K562 (cell line): ENCODE results near the gene PPP1R9B. TPM values are rescaled to one million over a fixed set of nuclear protein-coding genes. Genes with fewer than 3 reads are reported as not detected.

ENCODE experiments used
- ATAC-seq: fragments of 200-7000 bp; cut with Tn5 transposase; 3 replicates; pipeline ENCODE4 v1.9.1; 2020; ENCODE audit warnings: moderate library complexity
- BruUV-seq: library from RNA; stranded (reverse); fragments of 400-500 nt; replicated peaks from 2 replicates; lab custom pipeline; 2021; lab: Mats Ljungman, UMichigan
- CTCF ChIA-PET: fragments of 300-600 bp; formaldehyde crosslinking; extraction: SDS; loops from one replicate; lab custom pipeline; 2021; ENCODE audit warnings: low intra/inter-chr PET ratio; lab: Yijun Ruan, JAX
- POLR2A ChIA-PET: fragments of 300-600, 350-650 bp; sonication (Branson Sonifier 250); formaldehyde crosslinking; extraction: SDS; loops from one replicate; lab custom pipeline; 2021; ENCODE audit warnings: antibody characterized with exemption, inconsistent platforms; lab: Yijun Ruan, JAX
- DNase-seq, 4 experiments: peaks; one replicate each; pipeline versions ENCODE4 v3.0.0 to v3.0.0-alpha.2; 2011 to 2018; ENCODE audit warnings: low spot score in 3 of 4, mixed read lengths in 3 of 4; ENCODE audit errors: extremely low read depth in 1 of 4
- FAIRE-seq: peaks from 2 replicates; lab custom pipeline; 2011; peaks lifted over from hg19 to GRCh38; lab: Jason Lieb, UNC
- H2AFZ ChIP-seq: 2 replicates; pipeline ENCODE4 v1.6.0; 2011; ENCODE audit warnings: low read depth, low read length, control low read depth, inconsistent platforms
- H3K27ac ChIP-seq: fragments of 200-600 bp; 3 replicates; pipeline ENCODE4 v1.8.0; 2011; ENCODE audit warnings: low read depth, mild to moderate bottlenecking, control low read depth, inconsistent platforms, low read length, moderate library complexity, mixed read lengths; ENCODE audit errors: extremely low read depth
- H3K27me3 ChIP-seq, 2 experiments: fragments of 300-600 bp in 1 of 2; 2 replicates in 1 of 2; 3 replicates in 1 of 2; pipeline versions ENCODE4 v1.6.0 to v1.8.0; 2011; ENCODE audit warnings: inconsistent platforms in 2 of 2, low read length in 2 of 2, mild to moderate bottlenecking in 1 of 2, mixed read lengths in 1 of 2, moderate library complexity in 1 of 2; ENCODE audit not compliant: control insufficient read depth in 2 of 2, insufficient read depth in 2 of 2
- H3K36me3 ChIP-seq: fragments of 300-600 bp; 3 replicates; pipeline ENCODE4 v1.8.0; 2011; ENCODE audit warnings: mild to moderate bottlenecking, low read length, inconsistent platforms; ENCODE audit not compliant: control insufficient read depth, insufficient read depth
- H3K4me1 ChIP-seq, 2 experiments: fragments of 200-600 bp in 1 of 2; replicated peaks in 1 of 2; 2 replicates in 1 of 2; 3 replicates in 1 of 2; pipeline versions ENCODE4 v1.5.1 to v1.8.0; 2011; ENCODE audit warnings: inconsistent platforms in 2 of 2, low read length in 2 of 2, mild to moderate bottlenecking in 1 of 2, mixed read lengths in 1 of 2, moderate library complexity in 1 of 2; ENCODE audit not compliant: control insufficient read depth in 2 of 2, insufficient read depth in 2 of 2
- H3K4me2 ChIP-seq: 2 replicates; pipeline ENCODE4 v1.6.1; 2011; ENCODE audit warnings: low read length, control low read depth, inconsistent platforms, mixed read lengths; ENCODE audit not compliant: insufficient read depth
- H3K4me3 ChIP-seq: fragments of 200-600 bp; sonication (generic), shearing (Covaris generic); 2 replicates; pipeline ENCODE4 v1.5.1; 2016; ENCODE audit warnings: control low read depth, inconsistent platforms
- H3K79me2 ChIP-seq: fragments of 200-600 bp; 3 replicates; pipeline ENCODE4 v1.8.0; 2011; ENCODE audit warnings: low read length, inconsistent platforms; ENCODE audit not compliant: control insufficient read depth, insufficient read depth
- H3K9ac ChIP-seq, 2 experiments: 2 replicates each; pipeline versions ENCODE4 v1.6.0 to v1.6.1; 2011; ENCODE audit warnings: low read depth in 2 of 2, low read length in 2 of 2, control low read depth in 1 of 2, inconsistent platforms in 1 of 2, mild to moderate bottlenecking in 1 of 2, mixed read lengths in 1 of 2; ENCODE audit not compliant: insufficient read depth in 1 of 2
- H3K9me1 ChIP-seq: one replicate; pipeline ENCODE4 v1.6.0; 2011; ENCODE audit warnings: inconsistent platforms, mild to moderate bottlenecking, low read length, moderate library complexity; ENCODE audit not compliant: control insufficient read depth, insufficient read depth
- H3K9me3 ChIP-seq: replicated peaks from 2 replicates; pipeline ENCODE4 v1.5.1; 2011; ENCODE audit warnings: low read depth, low read length, inconsistent platforms; ENCODE audit not compliant: control insufficient read depth, insufficient read depth
- H4K20me1 ChIP-seq: replicated peaks from 2 replicates; pipeline ENCODE4 v1.6.1; 2011; ENCODE audit warnings: low read length, inconsistent platforms, mixed read lengths; ENCODE audit not compliant: control insufficient read depth, insufficient read depth
- BCL6 ChIP-seq: fragments of 250-450 bp; sonication (Bioruptor Pico); IDR thresholded peaks from 2 replicates; pipeline ENCODE4 v1.4.0; 2020
- E2F6 ChIP-seq, 2 experiments: IDR thresholded peaks; 2 replicates each; pipeline ENCODE4 v1.6.1; 2011; ENCODE audit warnings: borderline replicate concordance in 1 of 2, control low read depth in 1 of 2, low read depth in 1 of 2, low read length in 1 of 2, mild to moderate bottlenecking in 1 of 2, mixed read lengths in 1 of 2, moderate library complexity in 1 of 2; ENCODE audit not compliant: insufficient read depth in 1 of 2, insufficient read length in 1 of 2, poor library complexity in 1 of 2, severe bottlenecking in 1 of 2; ENCODE audit errors: extremely low read depth in 1 of 2
- MAZ ChIP-seq, 2 experiments: fragments of 450-650 bp in 1 of 2; sonication (generic) in 1 of 2; formaldehyde crosslinking; IDR thresholded peaks in 1 of 2; conservative IDR thresholded peaks in 1 of 2; 2 replicates each; pipeline versions ENCODE4 v1.4.0 to v1.5.0; 2020; ENCODE audit warnings: mild to moderate bottlenecking in 1 of 2, missing genetic modification reagents in 1 of 2
- RFX5 ChIP-seq: IDR thresholded peaks from 2 replicates; pipeline ENCODE4 v1.6.1; 2011; ENCODE audit warnings: low read depth, mild to moderate bottlenecking, improper control_type of control experiment, low read length
- SNIP1 ChIP-seq: fragments of 450-650 bp; IDR thresholded peaks from 2 replicates; pipeline ENCODE4 v1.7.1; 2017; ENCODE audit warnings: low read depth, mild to moderate bottlenecking
- SRF ChIP-seq, 2 experiments: fragments of 250-450, 450-650 bp in 1 of 2; sonication (Bioruptor Pico) in 1 of 2; sonication (generic) in 1 of 2; formaldehyde crosslinking; IDR thresholded peaks; 2 replicates each; pipeline versions ENCODE4 v1.5.0 to v1.5.1; 2020 to 2022; ENCODE audit warnings: mild to moderate bottlenecking in 1 of 2, missing genetic modification reagents in 1 of 2
- ZFPM2 ChIP-seq: fragments of 250-450 bp; sonication (Bioruptor Pico); IDR thresholded peaks from 2 replicates; pipeline ENCODE4 v1.5.1; 2022; ENCODE audit warnings: mild to moderate bottlenecking
- WGBS: fragments of 100-300 bp; shearing (Covaris generic); methylation state at CpG from one replicate; pipeline ENCODE4 v1.1.6; 2016; ENCODE audit warnings: low coverage, mixed read lengths; ENCODE audit not compliant: insufficient coverage; ENCODE audit errors: missing lambda C conversion rate; 5-methylcytosine and 5-hydroxymethylcytosine counted together
- in situ Hi-C: fragments of 300-500 bp; cut with MboI; formaldehyde crosslinking; loops from 4 replicates; pipeline ENCODE4 v1.15.0; 2018; ENCODE audit warnings: inconsistent platforms, mixed read lengths
- intact Hi-C: fragments of 100-400 bp; cut with micrococcal nuclease; formaldehyde crosslinking; loops from 2 replicates; pipeline ENCODE4 v1.14.2; 2022
- polyA plus RNA-seq, 8 experiments: library from polyadenylated mRNA; depleted of rRNA in 4 of 8; stranded (reverse) in 5 of 8; unstranded in 3 of 8; fragments of >200 nt; fragmentation: Nextera tagmentation in 2 of 8; fragmentation: Illumina TruSeq in 1 of 8; extraction: Ambion mirVana in 2 of 8; extraction: Trizol in 1 of 8; gene quantifications; 2 replicates each; pipeline versions ENCODE4 v1.2.1 to v1.2.3, GENCODE V29; 2011 to 2014; ENCODE audit warnings: inconsistent platforms in 1 of 8, missing spikeins in 1 of 8
- total RNA-seq, 7 experiments: library from RNA; depleted of rRNA in 6 of 7; stranded (reverse); fragments of >200 nt in 6 of 7; fragmentation: Illumina TruSeq in 2 of 7; extraction: Trizol in 2 of 7; gene quantifications; 2 replicates each; pipeline versions ENCODE4 v1.2.1 to v1.2.3, GENCODE V29; 2011 to 2021; ENCODE audit warnings: low replicate concordance in 1 of 7

The PPP1R9B gene
- total and polyA plus RNA-seq, 9 of the 15 experiments (the other 6 are each of a cell fraction or from before 2014, with no cell fraction given): 0.10 to 63.5 (median 24.7) TPM

- TF ChIP-seq ZFPM2 (no peak), E2F6 (IDR thresholded peaks at IDR 0.05; ENCODE audit: borderline replicate concordance in 1 of 2, extremely low read depth in 1 of 2, insufficient read depth in 1 of 2, insufficient read length in 1 of 2, low read depth in 1 of 2, low read length in 1 of 2, poor library complexity in 1 of 2, severe bottlenecking in 1 of 2) (no peak), SRF (CRISPR knock-in tag; IDR thresholded peaks at IDR 0.05) (no peak)
Measured at GRCh38 chr17:50188921-50189549, 38.6 kb upstream of the PPP1R9B start (continued).

GRCh38 chr17:50188531-50188920 lies 38.0 kb upstream of the PPP1R9B start:
- H3K9me3 ChIP-seq: no peaks in the 10 kb centered on the region
- no peaks in the 10 kb centered on the region for H3K79me2 ChIP-seq
- BruUV-seq: no TSS peak
- no peaks in the 10 kb centered on the region for H3K9me1 ChIP-seq
- H3K4me1 ChIP-seq: peaks cover 4 to 13% of the 10 kb centered on the region in 2 experiments; a peak in 4 of 5 replicates
- ATAC-seq (no peak), DNase-seq (no peak), FAIRE-seq (no peak)
- intact Hi-C loops (no loop called here), in situ Hi-C loops (no loop called here)
- H3K4me2 ChIP-seq: no peak overlapping the region
- no peak overlapping the region for H3K27ac ChIP-seq
- no peaks in the 10 kb centered on the region for H3K36me3 ChIP-seq
- no peak overlapping the region for H2AFZ ChIP-seq
- H4K20me1 ChIP-seq: no peaks in the 10 kb centered on the region; the same call in 1 of the 2 replicates
- ChIA-PET POLR2A (interaction anchor here (0.7 kb wide), 2 partner anchors 100 to 150 kb away, joined by 4 read pairs; no protein-coding TSS in a partner anchor), CTCF (interaction anchor here (0.6 kb wide), 1 partner anchor 82 kb away, joined by 3 read pairs; no protein-coding TSS in a partner anchor)
- H3K4me3 ChIP-seq: no peak overlapping the region
- 0 out of 4 replicates have a peak overlapping the region, but pooled peaks of 1 of the 2 experiments have one; percentile 30 for H3K9ac ChIP-seq
- 1% methylated on average over 13 of the region's 13 CpGs for WGBS
- H3K27me3 ChIP-seq: peaks cover 58 to 87% of the 10 kb centered on the region in 2 experiments
- TF ChIP-seq RFX5: no peak
- TF ChIP-seq BCL6: no peak
- no peak for TF ChIP-seq MAZ (CRISPR knock-in tag; conservative IDR thresholded peaks at IDR 0.05 in 1 of 2, IDR thresholded peaks at IDR 0.05 in 1 of 2)
- TF ChIP-seq SNIP1: no peak
